HS-5 (cell line): ENCODE measurements around the gene RNGTT.
"Not testable (repeated sequence)": the region's sequence is repeated elsewhere in the genome, so short reads cannot be mapped to it uniquely, and the experiment has no call there.

ENCODE experiments used
- DNase-seq: peaks from one replicate; pipeline ENCODE4 v3.0.0-alpha.2; 2012; ENCODE audit warnings: low read depth

RNGTT gene

GRCh38 chr6:88808381-88808780, 155.0 kb downstream of the RNGTT start:
- no peak for DNase-seq

GRCh38 chr6:88807622-88808021, 155.8 kb downstream of the RNGTT start:
- DNase-seq, result no peak

- no peak for DNase-seq
Observed at GRCh38 chr6:88806728-88807127, 156.7 kb downstream of the RNGTT start.

- peak; percentile 10 for DNase-seq
Observed at GRCh38 chr6:88804701-88805100, 158.7 kb downstream of the RNGTT start.

GRCh38 chr6:88785478-88785877, 177.9 kb downstream of the RNGTT start:
- DNase-seq, result no peak

GRCh38 chr6:88780714-88781389, 182.6 kb downstream of the RNGTT start:
- peak; percentile 42 for DNase-seq

- no peak for DNase-seq
Observed at GRCh38 chr6:88775866-88776571, 187.4 kb downstream of the RNGTT start.

- not testable (repeated sequence) for DNase-seq
Observed at GRCh38 chr6:88768114-88768513, 195.3 kb downstream of the RNGTT start.

GRCh38 chr6:88764081-88764480, 199.3 kb downstream of the RNGTT start:
- DNase-seq, result no peak

GRCh38 chr6:88763160-88763559, 200.3 kb downstream of the RNGTT start:
- no peak for DNase-seq

GRCh38 chr6:88761237-88762031, 202.0 kb downstream of the RNGTT start:
- no peak for DNase-seq

- DNase-seq, result no peak
Observed at GRCh38 chr6:88760091-88760490, 203.3 kb downstream of the RNGTT start.

GRCh38 chr6:88750936-88751335, 212.5 kb downstream of the RNGTT start:
- DNase-seq, result no peak

- no peak for DNase-seq
Observed at GRCh38 chr6:88749849-88750248, 213.6 kb downstream of the RNGTT start.

GRCh38 chr6:88748141-88748540, 215.3 kb downstream of the RNGTT start:
- no peak for DNase-seq

GRCh38 chr6:88741939-88742338, 221.5 kb downstream of the RNGTT start:
- DNase-seq, result no peak

GRCh38 chr6:88741071-88741470, 222.3 kb downstream of the RNGTT start:
- no peak for DNase-seq

GRCh38 chr6:88734544-88734943, 228.9 kb downstream of the RNGTT start:
- DNase-seq, result no peak

GRCh38 chr6:88730611-88731011, 232.8 kb downstream of the RNGTT start:
- DNase-seq, result no peak

- no peak for DNase-seq
Observed at GRCh38 chr6:88728756-88729155, 234.7 kb downstream of the RNGTT start.

- DNase-seq, result not testable (repeated sequence)
Observed at GRCh38 chr6:88726409-88726808, 237.0 kb downstream of the RNGTT start.

GRCh38 chr6:88725111-88725975, 238.1 kb downstream of the RNGTT start:
- no peak for DNase-seq
